ENCODE data around the gene ATP8B4.

Gene ATP8B4

DNA sequence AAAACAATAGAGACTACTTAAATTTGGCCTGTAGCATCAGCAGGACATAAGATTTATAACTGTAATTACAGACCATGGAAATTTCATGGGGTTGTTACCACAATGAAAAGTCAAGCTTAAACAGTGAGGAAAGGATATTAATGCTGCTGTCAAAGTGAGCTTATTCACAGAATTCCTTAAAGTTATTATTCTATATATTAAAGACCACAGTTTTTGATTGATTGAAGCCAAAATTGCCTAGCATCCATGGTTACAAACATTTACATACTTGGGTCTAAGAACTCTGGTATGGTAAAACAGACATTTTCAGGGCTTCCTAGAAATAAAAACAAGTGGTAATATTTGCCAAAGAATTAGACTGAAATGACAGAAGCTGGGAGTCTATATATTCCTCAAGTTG lies 248.6 kb downstream of the ATP8B4 start:
- in situ Hi-C loops (cut with MboI; ENCODE audit: low sequenced_read_pairs): no loop called here

DNA sequence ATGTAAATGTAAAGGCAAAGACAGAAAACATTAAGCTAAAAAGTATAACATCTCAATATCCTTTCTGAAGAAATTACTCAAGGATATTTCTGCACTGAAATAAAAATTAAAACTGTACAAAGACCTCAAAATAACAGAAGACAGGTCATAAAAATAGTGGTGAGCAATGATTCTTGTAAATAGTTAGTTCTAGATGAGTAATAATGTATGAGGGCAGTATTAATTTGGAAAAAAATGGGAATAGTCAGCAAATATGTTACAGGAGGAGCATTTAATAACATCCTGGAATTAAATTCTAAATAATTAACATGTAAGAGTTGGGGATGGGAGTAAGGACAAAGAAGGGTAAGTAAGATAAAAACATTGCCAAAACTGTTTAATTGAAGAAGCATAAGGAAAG lies 250.7 kb downstream of the ATP8B4 start:
- in situ Hi-C loops (cut with MboI; ENCODE audit: low sequenced_read_pairs): no loop called here

DNA sequence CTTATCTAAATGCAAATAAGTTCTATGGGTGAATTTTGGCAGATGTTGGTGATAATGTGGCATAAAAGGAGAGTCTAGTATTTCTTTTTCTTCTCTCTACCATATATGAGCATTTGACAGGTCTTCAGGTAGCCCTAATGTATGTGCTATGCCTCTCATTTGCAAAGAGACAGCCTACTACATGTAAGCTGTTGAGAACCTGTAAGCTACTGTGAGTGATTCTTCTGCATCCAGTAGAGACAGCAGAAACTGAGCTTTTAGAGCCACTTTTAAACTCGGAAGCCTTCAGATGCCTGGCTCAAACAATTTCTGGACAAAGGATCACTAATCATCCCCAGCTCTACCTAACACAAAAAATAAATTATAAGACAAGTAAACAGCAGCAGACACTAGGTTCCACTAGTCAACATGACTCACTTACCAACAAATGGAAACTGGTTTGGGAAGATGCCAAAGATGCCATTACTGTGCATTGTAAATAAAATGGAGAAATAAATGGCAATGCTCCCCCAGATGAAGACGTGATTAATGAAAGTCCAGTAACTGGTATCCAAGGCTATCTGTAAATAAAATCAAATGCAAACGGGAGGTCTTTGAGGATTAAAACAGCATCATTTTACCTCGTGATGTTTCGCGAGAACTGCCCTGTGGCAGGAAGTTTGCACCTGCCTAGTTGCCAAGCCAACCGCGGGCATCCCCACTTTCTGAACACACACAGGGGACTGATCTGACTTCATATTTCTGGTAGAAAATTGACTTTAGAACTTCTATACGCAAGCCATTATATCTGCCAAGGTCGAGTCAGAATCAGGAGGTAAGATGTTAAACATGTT lies 252.9 kb downstream of the ATP8B4 start:
- in situ Hi-C loops (cut with MboI; ENCODE audit: low sequenced_read_pairs): no loop called here

DNA sequence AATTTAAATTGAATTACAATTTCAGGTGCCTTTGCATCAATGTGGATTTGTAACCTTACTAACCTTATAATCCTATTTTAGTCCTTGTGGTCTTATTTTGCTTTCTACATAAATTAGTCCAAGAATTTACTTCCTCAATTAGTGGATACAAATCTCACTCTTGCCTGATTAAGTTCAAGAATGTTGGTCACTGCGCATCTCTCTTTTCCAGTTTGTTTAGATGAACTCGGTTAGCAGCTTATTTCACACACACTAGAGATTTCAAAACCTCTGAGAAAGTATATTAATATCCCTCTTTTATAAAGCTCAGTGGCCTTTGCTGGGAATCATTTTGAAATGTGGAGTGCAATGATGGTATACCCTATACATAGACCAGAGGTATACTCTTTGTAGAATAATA lies 254.8 kb downstream of the ATP8B4 start:
- in situ Hi-C loops (cut with MboI; ENCODE audit: low sequenced_read_pairs): no loop called here

DNA sequence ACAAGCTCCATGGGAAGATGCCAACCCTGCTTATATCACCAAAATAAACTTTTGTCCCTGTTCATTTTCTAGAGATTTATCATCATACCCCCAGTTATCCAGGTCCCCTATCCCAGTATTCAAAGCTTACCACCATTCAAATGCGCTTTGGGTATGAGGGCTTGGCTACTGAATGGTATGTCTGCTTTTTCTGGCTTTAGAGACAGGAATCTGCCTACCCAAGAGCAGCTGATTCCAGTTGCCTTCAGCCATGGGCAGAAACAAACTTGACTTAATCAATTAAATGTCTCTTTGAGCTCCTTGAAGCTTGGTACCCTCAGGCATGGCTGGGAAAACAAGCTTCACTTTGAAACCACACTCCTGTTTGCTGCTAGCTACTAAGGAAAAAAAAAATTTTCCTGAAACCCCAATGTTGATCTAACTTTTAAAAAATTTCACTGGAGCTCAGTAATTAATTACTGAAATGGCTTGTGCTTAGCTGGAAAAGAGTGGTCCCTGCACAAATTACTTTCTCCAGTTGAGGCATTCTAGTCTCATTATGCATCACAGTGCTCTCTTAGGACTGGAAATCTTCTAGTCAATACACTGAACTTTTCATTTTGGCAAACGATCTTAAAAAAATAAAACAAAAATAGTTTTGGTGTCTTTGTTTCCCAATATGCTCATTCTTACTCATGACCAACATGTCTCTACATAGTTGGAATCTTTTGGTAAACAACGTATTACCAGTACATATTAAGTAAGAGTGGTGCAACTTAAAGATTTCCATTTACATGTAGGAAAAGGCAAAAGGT lies 255.4 kb downstream of the ATP8B4 start:
- in situ Hi-C loops (cut with MboI; ENCODE audit: low sequenced_read_pairs): no loop called here

DNA sequence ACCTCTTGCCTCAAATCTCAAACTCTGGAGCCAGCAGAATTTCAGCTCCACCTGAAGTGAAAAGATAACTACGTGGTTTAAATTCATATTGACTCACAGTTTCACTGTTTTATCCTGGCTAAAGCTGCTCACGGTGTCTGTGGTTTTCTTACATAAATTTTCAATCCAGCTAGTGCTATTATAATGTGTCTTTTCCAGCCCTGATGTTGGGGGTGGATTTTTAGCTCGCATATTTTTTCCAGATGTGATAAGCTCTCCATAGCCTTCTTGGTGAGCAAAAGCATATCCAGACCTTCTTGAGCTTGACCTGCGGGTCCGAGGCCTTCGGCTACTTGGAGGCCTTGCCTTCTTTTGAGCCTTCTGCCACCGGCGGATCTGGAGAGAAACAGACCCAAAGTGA lies 258.9 kb downstream of the ATP8B4 start:
- in situ Hi-C loops (cut with MboI; ENCODE audit: low sequenced_read_pairs): no loop called here

DNA sequence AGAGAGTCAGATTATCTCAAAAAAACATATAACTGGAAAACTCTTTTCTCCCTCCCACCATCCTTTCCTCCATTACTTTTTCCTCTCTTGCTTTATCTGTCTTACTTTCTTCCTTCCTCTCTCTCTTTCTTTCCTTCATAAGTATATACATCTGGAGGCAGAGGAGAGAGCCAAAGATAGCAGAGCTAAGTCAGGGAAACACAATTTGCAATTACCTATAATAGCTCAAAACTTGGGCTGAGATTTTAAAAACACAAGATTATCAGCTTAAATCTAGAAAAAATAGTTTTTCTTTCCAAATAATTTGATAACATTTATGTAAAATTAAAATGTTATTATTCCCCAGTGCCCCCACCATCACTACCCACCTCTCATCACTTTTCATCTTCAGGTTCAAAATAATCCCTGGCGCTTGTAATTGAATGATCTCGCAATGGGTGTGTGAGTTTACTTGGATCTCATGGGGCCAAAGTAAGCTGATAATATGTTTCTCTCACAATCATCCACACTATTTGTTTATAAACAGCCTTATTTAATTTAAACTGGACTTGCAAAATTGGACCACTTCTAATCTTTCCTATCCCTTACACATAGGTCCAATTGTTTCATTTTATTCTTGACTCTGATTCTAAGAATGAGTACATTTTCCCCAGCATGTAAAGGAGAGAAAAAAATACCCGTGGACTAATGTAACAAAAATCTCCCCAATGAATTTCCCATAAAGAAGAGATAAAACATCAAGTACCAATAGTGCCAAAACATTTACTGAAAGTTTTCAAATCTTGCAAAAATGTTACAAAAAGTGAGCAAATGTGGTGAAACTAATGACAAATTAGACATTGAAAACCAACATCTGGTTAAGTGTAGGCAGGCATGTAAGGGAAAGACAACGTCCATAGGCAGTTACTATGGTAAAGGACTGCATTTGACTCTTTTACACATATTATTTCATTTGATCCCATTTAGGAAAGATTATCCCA lies 261.2 kb downstream of the ATP8B4 start:
- in situ Hi-C loops (cut with MboI; ENCODE audit: low sequenced_read_pairs): no loop called here

DNA sequence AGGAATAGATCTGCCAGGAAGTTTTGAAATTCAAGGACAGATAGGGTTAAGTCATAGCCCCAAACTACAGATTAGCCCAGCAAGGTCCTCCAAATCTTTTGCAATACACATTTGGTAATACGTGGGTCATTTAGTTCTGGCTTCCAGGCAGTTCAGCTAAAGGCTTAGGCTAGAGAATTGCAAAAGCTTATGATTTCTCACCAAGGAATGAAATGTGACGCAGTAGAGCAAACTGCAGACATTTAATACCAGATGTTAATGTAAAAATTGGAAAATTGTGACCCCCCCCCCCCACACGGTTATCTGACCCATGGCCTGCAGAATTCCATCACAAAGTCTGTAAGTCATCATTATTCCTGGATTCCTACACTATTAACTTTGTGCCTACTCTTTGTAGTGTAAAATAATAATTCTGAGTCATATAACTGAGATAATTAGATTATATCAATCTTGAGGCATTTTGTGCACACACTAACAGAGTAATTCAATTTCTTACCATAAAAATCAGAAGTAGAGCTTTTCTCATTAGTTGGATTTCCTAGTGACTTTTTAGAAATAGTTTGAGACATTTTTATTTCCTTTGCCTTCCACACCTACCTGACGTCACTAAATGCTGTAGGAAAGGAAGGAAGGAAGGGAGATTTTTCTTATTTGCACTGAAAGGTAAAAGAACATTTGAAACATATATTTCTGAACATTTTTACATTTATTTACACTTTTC lies 263.0 kb downstream of the ATP8B4 start:
- in situ Hi-C loops (cut with MboI; ENCODE audit: low sequenced_read_pairs): no loop called here

DNA sequence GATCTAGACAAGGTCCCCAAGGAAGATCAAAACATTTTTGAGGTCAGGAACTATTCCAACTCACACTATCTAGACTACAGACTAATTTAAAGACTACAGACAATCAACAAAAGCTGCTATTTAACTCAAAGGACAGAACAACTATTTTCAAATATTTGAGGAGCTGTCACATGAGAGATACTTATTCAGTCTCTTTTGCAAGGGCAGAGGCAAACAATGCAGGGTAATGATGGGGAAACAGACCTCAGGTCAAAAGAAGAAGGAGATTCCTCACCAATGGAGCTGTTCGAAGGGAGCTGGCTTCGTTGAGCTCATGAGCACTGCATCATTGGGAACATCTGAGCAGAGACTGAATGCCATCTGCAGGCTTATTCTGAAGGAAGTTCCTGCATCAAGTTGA lies 266.3 kb downstream of the ATP8B4 start:
- in situ Hi-C loops (cut with MboI; ENCODE audit: low sequenced_read_pairs): no loop called here

DNA sequence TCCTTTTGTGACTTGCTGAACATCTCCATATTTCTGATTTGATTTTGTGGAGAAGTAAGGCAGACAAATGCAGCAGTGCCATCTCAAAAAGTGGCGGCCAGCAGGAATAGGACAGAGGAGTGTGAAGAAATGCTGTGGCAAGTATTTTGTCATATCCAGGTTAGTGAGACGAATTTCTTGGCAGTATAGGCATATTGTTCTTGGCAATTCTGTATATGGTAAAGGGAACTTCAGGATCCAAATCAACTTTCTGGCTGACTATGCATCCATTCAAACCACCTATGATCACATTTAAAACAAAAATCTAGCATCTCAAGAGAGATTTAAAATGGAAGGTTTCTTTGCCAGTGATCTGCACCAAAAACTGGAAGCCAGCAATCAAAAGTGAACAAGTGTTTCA lies 270.2 kb downstream of the ATP8B4 start:
- in situ Hi-C loops (cut with MboI; ENCODE audit: low sequenced_read_pairs): no loop called here

DNA sequence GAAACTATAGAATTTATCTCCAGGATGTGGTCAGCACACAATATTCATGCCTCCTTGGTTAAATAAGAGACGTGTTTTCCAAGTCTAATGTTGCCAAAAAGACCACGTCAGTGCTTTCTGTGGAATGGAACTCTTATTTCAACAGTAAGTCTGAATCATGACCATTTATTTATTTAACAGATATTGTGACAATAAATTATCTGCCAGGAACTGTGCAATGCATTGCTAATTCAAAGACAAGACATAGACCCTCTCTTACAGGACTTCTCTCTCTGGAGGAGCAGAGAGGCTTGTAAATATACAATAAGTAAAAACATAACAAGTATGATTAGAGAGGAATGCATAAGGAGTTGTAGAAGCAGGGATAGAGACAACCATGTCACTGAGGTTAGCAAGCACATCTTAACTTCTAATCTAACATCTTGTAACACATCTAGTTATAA lies 270.7 kb downstream of the ATP8B4 start:
- in situ Hi-C loops (cut with MboI; ENCODE audit: low sequenced_read_pairs): no loop called here

DNA sequence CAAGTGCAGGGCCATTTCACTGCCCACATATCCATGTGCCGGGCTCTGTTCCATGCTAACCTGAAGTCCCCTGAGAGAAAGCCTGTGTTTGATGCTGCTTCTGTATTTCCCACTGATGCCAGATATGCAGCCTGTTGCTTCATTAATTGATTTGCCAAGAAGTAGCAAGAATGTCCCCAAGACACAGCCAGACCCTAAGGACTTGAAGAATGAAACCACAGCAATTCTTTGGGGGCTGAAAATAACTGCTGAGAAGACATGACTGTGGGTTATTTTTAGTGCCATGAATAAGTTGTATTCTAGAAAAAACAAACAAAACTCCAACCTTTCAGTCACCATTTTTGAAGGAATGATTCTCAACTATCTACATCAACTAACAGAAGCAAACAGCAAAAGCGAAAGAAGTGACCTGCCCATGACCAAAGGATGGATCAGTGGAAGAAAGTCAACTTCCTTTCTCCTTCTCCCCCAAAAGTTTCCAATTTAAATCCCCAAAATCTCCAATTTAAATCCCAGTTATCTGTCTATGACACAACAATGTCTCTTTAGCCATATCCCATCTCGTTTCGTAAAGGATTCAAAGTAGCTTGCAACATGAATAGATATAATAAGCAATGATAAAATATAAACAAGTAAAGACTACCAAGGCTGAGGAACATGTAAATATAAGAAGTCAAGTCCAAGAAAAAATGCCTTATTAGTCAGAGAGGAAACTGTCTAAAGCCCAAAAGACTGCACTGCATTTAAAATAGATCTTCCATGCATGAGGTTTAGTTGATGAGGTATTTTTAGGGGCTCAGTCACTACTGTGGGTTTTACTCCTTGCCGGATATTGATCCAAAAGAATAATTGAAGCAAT lies 271.4 kb downstream of the ATP8B4 start:
- in situ Hi-C loops (cut with MboI; ENCODE audit: low sequenced_read_pairs): no loop called here

DNA sequence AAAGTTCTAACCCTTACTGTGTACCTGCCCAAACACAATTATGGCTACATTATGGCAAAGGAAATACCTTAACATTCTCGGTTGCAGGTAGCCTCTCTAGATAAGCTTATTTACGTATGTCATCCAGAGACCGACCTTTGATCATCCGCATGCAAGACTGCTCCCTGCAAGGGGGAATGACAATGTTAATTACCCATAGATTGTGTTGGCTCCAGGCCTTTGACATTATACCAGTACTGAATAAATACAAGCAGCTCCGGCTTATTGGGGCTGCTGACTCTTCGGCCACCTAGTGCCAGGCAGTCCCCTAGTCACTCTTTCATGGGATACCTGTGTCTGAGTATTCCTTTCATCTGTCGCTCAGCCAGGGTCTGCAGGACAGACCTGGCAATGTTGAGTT lies 274.6 kb downstream of the ATP8B4 start:
- in situ Hi-C loops (cut with MboI; ENCODE audit: low sequenced_read_pairs): no loop called here

DNA sequence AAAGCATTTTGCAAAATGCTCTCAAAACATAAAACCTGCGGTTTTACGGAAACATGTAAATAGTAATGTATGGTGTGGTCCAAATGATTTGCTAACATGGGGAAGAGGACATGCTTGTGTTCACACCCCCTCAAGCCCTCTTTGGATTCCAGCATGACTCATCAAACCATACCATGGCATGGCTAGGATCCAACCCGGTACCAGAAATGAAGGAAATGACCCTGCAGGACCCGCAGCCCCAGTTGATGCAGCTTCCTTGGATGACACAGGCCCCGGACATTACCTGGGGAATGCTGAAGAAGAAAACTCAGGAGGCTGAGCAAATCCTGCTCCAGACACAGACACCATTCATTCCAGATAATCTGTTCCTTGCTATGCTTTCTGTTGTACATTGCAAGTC lies 275.3 kb downstream of the ATP8B4 start:
- in situ Hi-C loops (cut with MboI; ENCODE audit: low sequenced_read_pairs): no loop called here

DNA sequence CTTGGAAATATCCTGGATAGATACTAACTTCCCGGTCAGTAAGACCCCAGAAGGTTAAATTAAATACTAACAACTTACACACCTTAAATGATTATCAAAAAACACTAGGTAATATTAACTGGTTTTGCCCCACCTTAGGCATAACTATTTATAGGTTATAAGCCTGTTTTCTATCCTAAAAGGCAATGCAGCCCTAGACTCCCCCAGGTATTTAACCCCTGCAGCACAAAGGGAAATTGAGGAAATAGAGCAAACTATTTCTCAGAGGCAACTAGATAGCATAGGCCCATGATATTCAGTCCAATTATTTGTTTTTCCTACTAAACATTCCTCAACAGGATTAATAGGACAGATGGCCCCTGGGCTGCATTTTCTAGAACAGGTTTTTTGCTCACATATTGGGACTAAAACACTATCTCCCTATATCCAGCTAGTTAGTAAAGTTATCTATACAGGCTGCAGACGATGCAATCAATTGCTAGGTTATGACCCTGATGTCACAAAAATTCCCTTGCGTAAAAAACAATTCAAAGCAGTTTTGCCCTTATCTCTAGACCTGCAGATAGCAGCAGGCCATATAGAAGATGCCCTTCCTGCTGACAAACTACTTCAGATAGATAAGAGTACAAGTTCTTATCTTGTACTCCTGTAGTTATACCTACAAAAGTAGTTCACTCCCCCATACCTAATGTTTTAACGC lies 276.9 kb downstream of the ATP8B4 start:
- in situ Hi-C loops (cut with MboI; ENCODE audit: low sequenced_read_pairs): no loop called here

DNA sequence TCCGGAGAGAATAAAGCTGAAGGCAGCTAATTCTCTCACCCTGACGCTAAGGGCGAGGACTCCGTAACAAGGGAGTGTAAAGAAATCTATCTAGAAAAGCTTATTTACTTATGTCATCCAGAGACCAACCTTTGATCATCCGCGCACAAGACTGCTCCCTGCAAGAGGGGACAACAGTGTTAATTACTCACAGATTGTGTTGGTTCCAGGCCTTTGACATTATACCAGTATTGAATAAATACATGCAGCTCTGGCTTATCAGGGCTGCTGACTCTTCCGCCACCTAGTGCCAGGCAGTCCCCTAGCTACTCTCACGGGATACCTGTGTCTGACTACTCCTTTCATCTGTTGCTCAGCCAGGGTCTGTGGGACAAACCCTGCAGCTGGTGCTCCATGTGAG lies 286.5 kb downstream of the ATP8B4 start:
- in situ Hi-C loops (cut with MboI; ENCODE audit: low sequenced_read_pairs): no loop called here

DNA sequence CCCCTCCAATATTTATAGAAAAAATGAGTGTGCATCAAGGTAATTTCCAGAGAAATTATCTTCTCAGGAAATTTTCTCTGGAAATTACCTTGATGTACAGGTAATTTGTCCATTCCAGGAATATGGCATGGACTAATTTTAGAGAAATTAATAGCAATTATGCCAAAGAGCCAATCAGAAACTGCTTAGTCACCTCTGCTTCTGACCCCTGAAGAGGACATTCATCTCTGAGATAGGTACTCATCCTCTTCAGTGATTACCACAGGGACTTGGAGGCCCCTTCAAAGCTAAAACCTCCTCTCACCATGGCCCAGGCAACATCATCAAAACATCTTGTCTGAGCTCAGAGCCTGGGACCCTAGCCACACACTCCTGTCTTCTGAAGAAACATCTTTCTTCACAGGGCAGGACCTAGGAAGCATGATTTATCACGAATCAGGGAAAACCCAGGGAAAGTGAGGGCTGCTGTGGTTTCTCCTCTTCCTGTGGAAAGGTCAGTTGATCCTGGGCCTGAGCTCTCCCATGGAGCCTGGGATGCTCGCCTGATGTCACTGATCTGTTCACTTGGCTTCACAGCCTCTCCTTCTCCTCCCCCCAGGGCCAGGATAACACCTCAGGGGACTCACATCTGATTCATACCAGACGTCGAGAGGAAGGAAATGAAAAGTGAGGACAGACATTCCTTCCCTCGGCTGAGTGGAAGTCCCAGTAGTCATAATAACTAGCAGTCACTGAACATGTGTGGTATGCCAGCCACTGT lies 287.6 kb downstream of the ATP8B4 start:
- in situ Hi-C loops (cut with MboI; ENCODE audit: low sequenced_read_pairs): no loop called here

DNA sequence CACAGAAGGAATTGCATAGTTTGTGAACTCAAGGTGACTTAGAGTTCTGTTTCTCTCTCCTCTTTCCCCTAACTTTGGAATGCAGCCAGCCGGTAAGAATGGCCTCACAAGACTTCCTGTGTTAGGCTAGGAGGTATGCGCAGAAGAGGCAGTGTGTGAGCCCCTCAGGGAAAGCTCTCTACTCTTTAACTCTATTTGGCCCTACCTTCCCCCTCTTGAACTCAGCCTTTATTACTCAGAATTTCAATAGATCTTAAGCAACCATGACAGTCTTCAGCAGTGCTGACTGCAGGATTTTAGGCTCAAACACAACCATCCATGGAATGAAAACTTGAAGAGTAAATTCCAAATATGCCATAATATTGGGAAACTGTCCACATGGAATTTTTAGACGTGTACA lies 288.6 kb downstream of the ATP8B4 start:
- in situ Hi-C loops (cut with MboI; ENCODE audit: low sequenced_read_pairs): no loop called here
